ENCODE results near the gene BPTF.
"Not testable (repeated sequence)": the region's sequence is repeated elsewhere in the genome, so short reads cannot be mapped to it uniquely, and the experiment has no call there.

The BPTF gene

DNA sequence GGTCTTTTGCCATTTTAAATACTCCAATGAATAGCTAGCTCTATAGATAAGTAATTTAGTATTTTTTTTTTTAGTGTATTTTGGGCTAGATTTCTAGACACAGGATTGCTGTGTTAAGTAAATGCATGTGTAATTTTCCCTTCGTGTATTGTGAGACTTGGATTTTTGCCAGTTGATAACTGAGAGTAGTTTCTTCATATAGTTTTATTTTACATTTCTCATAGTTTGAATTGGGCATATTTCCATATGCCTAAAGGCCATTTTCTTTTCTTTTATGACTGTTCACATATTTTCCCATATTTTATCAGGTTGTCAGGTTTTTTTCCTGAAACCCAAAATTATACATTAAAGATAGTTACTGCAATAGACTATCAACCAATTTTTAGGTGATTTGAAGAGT lies 59.4 kb downstream of the BPTF start:
- no peak for DNase-seq

DNA sequence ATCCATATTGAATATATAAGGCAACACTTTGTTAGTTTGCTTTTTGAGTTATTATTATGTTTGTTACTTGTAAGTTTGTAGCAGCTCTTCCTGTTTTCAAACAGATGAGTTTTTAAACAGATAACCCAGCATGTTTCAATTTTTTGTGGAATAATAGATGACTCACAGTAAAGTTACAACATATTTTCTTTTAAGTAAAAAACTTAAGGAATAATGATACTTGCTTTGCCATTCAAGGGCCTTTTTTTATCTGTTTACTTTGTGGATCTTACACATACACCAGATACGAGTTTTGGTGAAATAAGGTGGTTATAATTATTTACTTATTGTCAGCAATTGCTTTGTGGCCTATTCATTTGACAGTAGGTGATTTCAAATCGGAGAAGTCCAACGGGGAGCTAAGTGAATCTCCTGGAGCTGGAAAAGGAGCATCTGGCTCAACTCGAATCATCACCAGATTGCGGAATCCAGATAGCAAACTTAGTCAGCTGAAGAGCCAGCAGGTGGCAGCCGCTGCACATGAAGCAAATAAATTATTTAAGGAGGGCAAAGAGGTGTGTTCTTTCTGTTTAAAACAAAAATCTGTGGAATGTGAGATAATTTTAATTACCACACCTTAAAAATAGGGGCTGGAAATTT lies 66.3 kb downstream of the BPTF start:
- peak in 1 of 2 donors; percentile 40 for DNase-seq

DNA sequence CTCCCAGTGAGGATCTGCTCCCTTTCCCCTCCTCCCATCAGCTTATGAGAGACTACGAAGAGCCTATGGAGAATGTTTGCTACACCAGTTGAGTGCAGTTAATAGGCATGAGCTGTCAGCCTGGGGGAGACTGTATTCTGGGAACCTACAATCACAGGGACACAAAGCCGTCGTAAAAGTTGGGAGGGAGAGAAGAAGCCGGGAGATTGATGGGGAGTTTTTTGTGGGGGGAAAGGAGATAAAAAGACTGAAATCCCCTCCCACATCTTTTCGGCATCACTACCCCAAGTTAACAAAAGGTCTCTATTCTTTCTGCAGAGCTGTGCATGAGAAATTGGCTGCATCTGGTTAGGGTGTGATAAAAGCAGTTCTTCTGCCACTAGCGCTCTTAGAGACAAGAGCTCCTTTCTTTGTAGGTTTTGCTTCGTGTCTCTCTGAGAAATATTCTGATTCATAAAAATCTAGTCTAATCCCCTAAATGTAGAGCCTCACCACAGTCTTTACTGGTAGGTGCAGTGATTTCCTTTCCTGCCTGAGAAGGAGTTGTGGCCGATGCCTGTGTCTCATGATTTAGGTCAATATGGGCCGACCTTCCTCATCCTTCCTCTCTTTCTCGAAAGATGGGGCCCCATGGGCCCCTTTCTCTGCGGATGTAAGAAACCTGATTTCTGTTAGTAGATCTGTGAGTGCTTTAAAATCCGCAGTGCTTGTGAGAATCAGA lies 77.4 kb downstream of the BPTF start:
- peak in 1 of 2 donors; percentile 10 for DNase-seq

GRCh38 chr17:67905298-67905697 lies 80.0 kb downstream of the BPTF start:
- DNase-seq, result not testable (repeated sequence)

DNA sequence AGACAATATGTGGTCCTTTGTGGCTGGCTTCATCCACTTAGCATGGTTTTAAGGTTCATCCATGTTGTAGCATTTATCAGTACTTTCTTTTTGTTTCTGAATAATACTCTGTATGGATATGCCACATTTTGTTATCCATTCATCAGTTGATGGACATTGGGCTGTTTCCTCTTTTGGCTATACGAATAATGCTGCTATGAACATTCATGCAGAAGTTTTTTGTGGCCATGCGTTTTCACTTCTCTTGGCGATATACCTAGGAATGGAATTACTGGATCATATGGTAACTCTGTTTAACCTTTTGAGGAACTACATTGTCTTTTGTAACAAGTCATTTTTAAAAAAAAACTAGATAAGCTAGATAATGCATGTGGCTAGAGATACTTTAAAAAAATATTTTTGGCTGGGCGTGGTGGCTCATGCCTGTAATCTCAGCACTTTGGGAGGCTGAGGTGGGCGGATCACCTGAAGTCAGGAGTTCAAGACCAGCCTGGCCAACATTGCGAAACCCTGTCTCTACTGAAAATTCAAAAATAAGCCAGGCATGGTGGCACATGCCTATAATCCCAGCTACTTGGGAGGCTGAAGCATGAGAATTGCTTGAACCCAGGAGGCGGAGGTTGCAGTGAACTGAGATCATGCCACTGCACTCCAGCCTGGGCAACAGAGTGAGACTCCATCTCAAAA lies 85.0 kb downstream of the BPTF start:
- DNase-seq, result not testable (repeated sequence)

DNA sequence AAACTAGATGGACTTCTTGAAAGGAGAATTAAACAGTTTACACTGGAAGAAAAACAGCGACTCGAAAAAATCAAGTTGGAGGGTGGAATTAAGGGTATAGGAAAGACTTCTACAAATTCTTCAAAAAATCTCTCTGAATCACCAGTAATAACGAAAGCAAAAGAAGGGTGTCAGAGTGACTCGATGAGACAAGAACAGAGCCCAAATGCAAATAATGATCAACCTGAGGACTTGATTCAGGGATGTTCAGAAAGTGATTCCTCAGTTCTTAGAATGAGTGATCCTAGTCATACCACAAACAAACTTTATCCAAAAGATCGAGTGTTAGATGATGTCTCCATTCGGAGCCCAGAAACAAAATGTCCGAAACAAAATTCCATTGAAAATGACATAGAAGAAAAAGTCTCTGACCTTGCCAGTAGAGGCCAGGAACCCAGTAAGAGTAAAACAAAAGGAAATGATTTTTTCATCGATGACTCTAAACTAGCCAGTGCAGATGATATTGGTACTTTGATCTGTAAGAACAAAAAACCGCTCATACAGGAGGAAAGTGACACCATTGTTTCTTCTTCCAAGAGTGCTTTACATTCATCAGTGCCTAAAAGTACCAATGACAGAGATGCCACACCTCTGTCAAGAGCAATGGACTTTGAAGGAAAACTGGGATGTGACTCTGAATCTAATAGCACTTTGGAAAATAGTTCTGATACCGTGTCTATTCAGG lies 85.9 kb downstream of the BPTF start:
- no peak for DNase-seq

- no peak for DNase-seq
Observed at GRCh38 chr17:67912088-67912487, 86.8 kb downstream of the BPTF start.

DNA sequence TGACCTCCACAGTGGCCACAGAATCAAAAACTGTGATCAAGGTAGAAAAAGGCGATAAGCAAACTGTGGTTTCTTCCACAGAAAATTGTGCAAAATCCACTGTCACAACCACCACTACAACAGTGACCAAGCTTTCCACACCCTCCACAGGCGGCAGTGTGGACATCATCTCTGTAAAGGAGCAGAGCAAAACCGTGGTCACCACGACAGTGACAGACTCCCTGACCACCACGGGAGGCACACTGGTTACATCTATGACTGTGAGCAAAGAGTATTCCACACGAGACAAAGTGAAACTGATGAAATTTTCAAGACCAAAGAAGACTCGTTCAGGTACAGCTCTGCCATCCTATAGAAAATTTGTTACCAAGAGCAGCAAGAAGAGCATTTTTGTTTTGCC lies 87.4 kb downstream of the BPTF start:
- DNase-seq, result no peak

GRCh38 chr17:67920212-67920611 lies 94.9 kb downstream of the BPTF start:
- no peak for DNase-seq

DNA sequence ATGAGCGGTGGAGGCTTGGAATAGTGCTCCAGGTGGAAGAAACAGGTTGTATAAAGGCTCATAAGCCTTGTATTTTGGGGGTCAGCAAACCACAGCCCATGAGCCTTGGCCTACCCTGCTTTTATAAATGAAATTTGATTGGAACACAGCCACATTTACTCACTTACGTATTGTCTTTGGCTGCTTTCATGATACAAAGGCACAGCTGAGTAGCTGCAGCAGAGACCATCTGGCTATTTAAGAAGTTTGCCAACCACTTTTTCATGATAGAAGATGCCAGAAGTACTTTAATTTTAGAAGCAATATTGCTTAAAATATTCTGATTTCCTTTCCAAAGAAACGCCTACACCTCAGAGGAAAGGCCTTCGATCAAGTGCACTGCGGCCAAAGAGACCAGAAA lies 97.2 kb downstream of the BPTF start:
- no peak for DNase-seq

GRCh38 chr17:67928842-67929241 lies 103.5 kb downstream of the BPTF start:
- not testable (repeated sequence) for DNase-seq

DNA sequence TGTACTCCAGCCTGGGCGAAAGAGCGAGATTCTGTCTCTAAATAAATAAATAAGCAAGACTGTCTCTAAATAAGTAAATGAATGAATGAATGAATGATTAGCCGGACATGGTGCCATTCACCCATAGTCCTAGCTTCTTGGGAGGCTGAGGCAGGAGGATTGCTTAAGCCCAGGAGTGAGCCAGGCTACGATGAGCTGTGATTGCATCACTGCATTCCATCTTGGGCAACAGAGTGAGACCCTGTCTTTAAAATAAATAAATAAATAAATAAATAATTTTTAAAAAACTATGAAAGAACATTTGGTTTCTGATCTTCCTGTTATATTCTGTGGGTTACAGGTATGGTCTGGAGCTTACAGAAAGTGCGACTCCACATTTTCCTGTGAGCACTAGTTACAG lies 105.9 kb downstream of the BPTF start:
- no peak for DNase-seq

- DNase-seq, result no peak
Observed at GRCh38 chr17:67942810-67943209, 117.5 kb downstream of the BPTF start.

DNA sequence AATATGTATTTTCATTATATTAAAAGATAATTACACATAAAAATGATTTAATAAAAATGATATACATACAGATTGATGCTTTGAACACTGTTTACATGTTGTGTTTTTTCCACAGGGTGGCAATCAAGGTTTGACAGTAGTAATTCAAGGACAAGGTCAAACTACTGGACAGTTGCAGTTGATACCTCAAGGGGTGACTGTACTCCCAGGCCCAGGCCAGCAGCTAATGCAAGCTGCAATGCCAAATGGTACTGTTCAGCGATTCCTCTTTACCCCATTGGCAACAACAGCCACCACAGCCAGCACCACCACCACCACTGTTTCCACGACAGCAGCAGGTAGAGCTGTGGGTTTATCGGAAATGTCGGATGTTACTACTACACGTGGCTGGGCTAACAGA lies 118.7 kb downstream of the BPTF start:
- no peak for DNase-seq

GRCh38 chr17:67946513-67946912 lies 121.2 kb downstream of the BPTF start:
- no peak for DNase-seq

GRCh38 chr17:67947325-67947813 lies 122.1 kb downstream of the BPTF start:
- DNase-seq, result peak in 1 of 2 donors; percentile 9

DNA sequence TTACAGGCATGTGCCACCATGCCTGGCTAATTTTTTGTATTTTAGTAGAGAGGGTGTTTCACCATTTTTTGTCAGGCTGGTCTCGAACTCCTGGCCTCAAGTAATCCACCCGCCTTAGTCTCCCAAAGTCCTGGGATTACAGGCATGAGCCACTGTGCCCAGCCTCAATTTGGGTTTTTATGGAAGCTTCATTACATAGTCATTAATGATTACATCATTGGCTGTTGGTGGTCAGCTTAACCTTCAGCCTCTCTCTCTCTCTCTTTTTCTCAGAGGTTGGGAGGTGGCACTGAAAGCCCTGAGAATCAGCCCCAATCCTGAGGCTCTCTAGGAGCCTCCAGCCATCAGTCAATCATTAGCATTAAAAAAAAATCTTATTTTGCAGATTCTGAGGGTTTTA lies 125.6 kb downstream of the BPTF start:
- no peak for DNase-seq

DNA sequence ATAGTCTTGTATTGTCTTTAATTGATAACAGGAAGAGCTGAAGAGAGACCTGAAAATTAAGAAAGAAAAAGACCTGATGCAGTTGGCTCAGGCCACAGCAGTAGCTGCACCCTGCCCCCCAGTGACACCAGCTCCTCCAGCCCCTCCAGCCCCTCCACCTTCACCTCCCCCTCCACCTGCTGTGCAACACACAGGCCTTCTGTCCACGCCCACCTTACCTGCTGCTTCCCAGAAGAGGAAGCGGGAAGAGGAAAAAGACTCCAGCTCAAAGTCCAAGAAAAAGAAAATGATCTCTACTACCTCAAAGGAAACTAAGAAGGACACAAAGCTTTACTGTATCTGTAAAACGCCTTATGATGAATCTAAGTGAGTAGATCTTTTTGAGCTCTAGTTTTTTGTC lies 134.2 kb downstream of the BPTF start:
- no peak for DNase-seq

DNA sequence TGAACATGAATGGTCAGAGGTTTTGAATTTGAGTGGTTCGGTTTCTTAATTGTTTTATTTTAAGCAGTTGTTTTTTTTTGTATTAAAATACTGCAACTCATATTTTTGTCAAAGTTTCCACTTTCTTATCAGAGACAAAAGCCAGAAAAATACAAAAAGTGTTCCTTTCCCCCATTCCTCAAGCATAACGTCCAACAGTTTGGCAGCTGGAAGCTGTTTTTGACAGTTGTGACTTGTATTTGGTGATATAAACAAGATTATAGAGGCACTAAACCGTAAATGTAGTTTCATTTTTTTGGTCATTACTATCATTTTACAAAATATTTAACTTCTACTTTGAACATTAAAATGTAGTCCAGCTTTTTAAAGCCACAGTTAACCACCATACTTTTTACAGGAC lies 135.0 kb downstream of the BPTF start:
- DNase-seq, result not testable (repeated sequence)

GRCh38 chr17:67962156-67962555 lies 136.9 kb downstream of the BPTF start:
- not testable (repeated sequence) for DNase-seq

DNA sequence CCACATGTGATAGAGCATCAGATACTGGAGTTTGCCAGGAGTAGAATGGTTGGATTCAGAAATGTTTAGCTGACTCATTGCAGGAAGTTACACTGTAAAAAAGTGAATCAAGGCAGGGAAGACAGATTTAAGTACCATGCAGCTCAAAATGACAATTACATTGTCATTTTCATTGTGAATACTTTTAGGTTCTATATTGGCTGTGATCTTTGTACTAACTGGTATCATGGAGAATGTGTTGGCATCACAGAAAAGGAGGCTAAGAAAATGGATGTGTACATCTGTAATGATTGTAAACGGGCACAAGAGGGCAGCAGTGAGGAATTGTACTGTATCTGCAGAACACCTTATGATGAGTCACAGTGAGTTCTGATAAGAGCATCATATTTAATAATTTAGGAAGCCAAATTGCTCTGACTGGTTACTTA lies 137.9 kb downstream of the BPTF start:
- peak; percentile 37 to 62 for DNase-seq

DNA sequence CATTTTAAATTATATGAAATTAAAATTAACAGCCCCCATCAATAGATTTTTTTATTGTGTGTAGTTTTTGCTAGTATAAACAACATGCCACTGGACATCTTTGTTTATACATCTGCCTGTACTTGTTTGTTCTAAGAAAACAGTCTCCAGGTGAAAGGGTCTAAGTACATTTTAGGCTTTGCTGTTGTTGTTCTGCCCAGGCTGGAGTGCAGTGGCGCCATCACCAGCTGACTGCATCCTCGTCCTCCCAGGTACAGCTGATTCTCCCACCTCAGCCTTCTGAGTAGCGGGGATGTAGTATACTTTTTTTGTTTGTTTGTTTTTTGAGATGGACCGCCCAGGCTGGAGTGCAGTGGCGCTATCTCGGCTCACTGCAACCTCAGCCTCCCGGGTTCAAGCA lies 145.5 kb downstream of the BPTF start:
- no peak for DNase-seq

DNA sequence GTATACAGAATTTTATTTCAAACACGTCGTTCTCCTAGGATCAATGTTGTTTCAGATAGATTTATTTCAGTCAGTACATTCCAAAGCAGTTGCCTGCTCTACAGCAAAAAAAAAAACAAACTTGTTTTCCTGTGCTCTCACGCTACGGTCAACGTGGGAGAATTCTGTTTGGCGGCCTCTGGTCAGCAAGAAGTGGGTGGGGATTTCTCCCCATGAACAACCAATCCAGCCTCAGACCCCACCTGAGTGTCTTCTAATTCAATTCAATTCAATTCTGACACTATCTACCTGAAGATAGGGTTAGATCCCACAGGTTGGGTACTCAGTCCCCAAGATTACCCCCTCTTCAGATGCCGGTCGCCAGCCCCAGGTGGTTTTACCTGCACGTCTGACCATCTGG lies 148.9 kb downstream of the BPTF start:
- no peak for DNase-seq
